H9 (cell line): ENCODE data around the gene SEC16B. TPM values are rescaled to one million over a fixed set of nuclear protein-coding genes. Genes with fewer than 3 reads are reported as not detected.

Experiments used
- DNase-seq: peaks from one replicate; pipeline ENCODE4 v3.0.0-alpha.2; 2017
- H2AFZ ChIP-seq: one replicate; pipeline ENCODE4 v1.6.1; 2013; ENCODE audit warnings: mild to moderate bottlenecking, low read length, control low read depth, moderate library complexity
- H2AK5ac ChIP-seq: 2 replicates; pipeline ENCODE4 v1.6.1; 2013; ENCODE audit warnings: low read length, control low read depth, mixed read lengths; ENCODE audit not compliant: insufficient read length
- H2BK120ac ChIP-seq: one replicate; pipeline ENCODE4 v1.6.1; 2013; ENCODE audit warnings: low read depth, mild to moderate bottlenecking, low read length, control low read depth, inconsistent platforms; ENCODE audit not compliant: poor library complexity, severe bottlenecking
- H2BK12ac ChIP-seq: 2 replicates; pipeline ENCODE4 v1.6.1; 2013; ENCODE audit warnings: low read length, control low read depth, mixed read lengths, low read depth; ENCODE audit not compliant: insufficient read length
- H2BK15ac ChIP-seq: 2 replicates; pipeline ENCODE4 v1.6.1; 2013; ENCODE audit warnings: low read depth, low read length, control low read depth
- H2BK20ac ChIP-seq: one replicate; pipeline ENCODE4 v1.6.1; 2013; ENCODE audit warnings: low read depth, mild to moderate bottlenecking, low read length, control low read depth, inconsistent platforms; ENCODE audit not compliant: poor library complexity, severe bottlenecking
- H2BK5ac ChIP-seq: 2 replicates; pipeline ENCODE4 v1.6.1; 2013; ENCODE audit warnings: low read length, control low read depth, mixed read lengths; ENCODE audit not compliant: insufficient read length
- H3K14ac ChIP-seq: 2 replicates; pipeline ENCODE4 v1.6.1; 2013; ENCODE audit warnings: low read length, control low read depth; ENCODE audit not compliant: insufficient read depth
- H3K18ac ChIP-seq: 2 replicates; pipeline ENCODE4 v1.6.1; 2013; ENCODE audit warnings: low read depth, mild to moderate bottlenecking, mixed read lengths, low read length, control low read depth; ENCODE audit not compliant: insufficient read length
- H3K23ac ChIP-seq: 2 replicates; pipeline ENCODE4 v1.6.1; 2013; ENCODE audit warnings: low read length, control low read depth, mixed read lengths, low read depth; ENCODE audit not compliant: insufficient read length
- H3K23me2 ChIP-seq: 2 replicates; pipeline ENCODE4 v1.6.1; 2013; ENCODE audit warnings: low read depth, mild to moderate bottlenecking, mixed read lengths, low read length, control low read depth; ENCODE audit not compliant: insufficient read length, poor library complexity, severe bottlenecking
- H3K27ac ChIP-seq: 2 replicates; pipeline ENCODE4 v1.5.1; 2013; ENCODE audit warnings: low read length, control low read depth, mixed read lengths, low read depth; ENCODE audit not compliant: insufficient read length
- H3K27me3 ChIP-seq: 2 replicates; pipeline ENCODE4 v1.6.1; 2013; ENCODE audit warnings: low read length, control low read depth, inconsistent platforms; ENCODE audit not compliant: insufficient read depth
- H3K4ac ChIP-seq: 2 replicates; pipeline ENCODE4 v1.6.1; 2013; ENCODE audit warnings: low read depth, mild to moderate bottlenecking, control low read depth, inconsistent platforms, low read length, moderate library complexity
- H3K4me1 ChIP-seq: 2 replicates; pipeline ENCODE4 v1.6.1; 2013; ENCODE audit warnings: low read length, control low read depth, inconsistent platforms; ENCODE audit not compliant: insufficient read depth
- H3K4me2 ChIP-seq: 2 replicates; pipeline ENCODE4 v1.6.1; 2013; ENCODE audit warnings: low read length, control low read depth, mixed read lengths; ENCODE audit not compliant: insufficient read length, insufficient read depth
- H3K56ac ChIP-seq: 2 replicates; pipeline ENCODE4 v1.6.1; 2013; ENCODE audit warnings: low read depth, mild to moderate bottlenecking, mixed read lengths, low read length, control low read depth; ENCODE audit not compliant: insufficient read length
- H3K79me1 ChIP-seq: 2 replicates; pipeline ENCODE4 v1.6.1; 2013; ENCODE audit warnings: low read depth, mild to moderate bottlenecking, moderate library complexity, low read length, control low read depth, inconsistent platforms; ENCODE audit not compliant: insufficient read depth, poor library complexity, severe bottlenecking
- H3K79me2 ChIP-seq: 2 replicates; pipeline ENCODE4 v1.6.1; 2013; ENCODE audit warnings: low read length, control low read depth, inconsistent platforms; ENCODE audit not compliant: insufficient read depth
- H3K9ac ChIP-seq: 2 replicates; pipeline ENCODE4 v1.6.1; 2013; ENCODE audit warnings: low read length, control low read depth, mixed read lengths; ENCODE audit not compliant: insufficient read length; ENCODE audit errors: extremely low read depth
- H3K9me3 ChIP-seq: one replicate; pipeline ENCODE4 v1.6.1; 2013; ENCODE audit warnings: low read depth, low read length, inconsistent platforms; ENCODE audit not compliant: control insufficient read depth
- H3T11ph ChIP-seq: one replicate; pipeline ENCODE4 v1.6.1; 2013; ENCODE audit warnings: mild to moderate bottlenecking, low read length, control low read depth, inconsistent platforms
- H4K20me1 ChIP-seq: one replicate; pipeline ENCODE4 v1.6.1; 2013; ENCODE audit not compliant: control insufficient read depth, insufficient read length, insufficient read depth
- H4K5ac ChIP-seq: 2 replicates; pipeline ENCODE4 v1.6.1; 2013; ENCODE audit warnings: low read depth, mild to moderate bottlenecking, mixed read lengths, low read length, control low read depth; ENCODE audit not compliant: insufficient read length
- H4K8ac ChIP-seq: replicated peaks from 2 replicates; pipeline ENCODE4 v1.6.1; 2013; ENCODE audit warnings: low read length, control low read depth, mixed read lengths, low read depth; ENCODE audit not compliant: insufficient read length
- H4K91ac ChIP-seq: 2 replicates; pipeline ENCODE4 v1.6.1; 2013; ENCODE audit warnings: low read depth, mild to moderate bottlenecking, moderate library complexity, mixed read lengths, low read length, control low read depth; ENCODE audit not compliant: insufficient read length
- H3K27ac Mint-ChIP-seq, 3 experiments: 2 replicates in 2 of 3; 3 replicates in 1 of 3; pipeline ENCODE4 v1.8.0; 2020 to 2021; ENCODE audit warnings: mixed read lengths in 3 of 3, mild to moderate bottlenecking in 1 of 3, moderate library complexity in 1 of 3
- H3K27me3 Mint-ChIP-seq: 2 replicates; pipeline ENCODE4 v1.8.0; 2021; ENCODE audit warnings: low read depth, mild to moderate bottlenecking, moderate library complexity, mixed read lengths
- H3K36me3 Mint-ChIP-seq, 3 experiments: 2 replicates in 2 of 3; 3 replicates in 1 of 3; pipeline ENCODE4 v1.8.0; 2020 to 2021; ENCODE audit warnings: low read depth in 3 of 3, mixed read lengths in 3 of 3; ENCODE audit not compliant: insufficient read depth in 1 of 3
- H3K4me1 Mint-ChIP-seq, 2 experiments: 2 replicates each; pipeline ENCODE4 v1.8.0; 2020; ENCODE audit warnings: mixed read lengths in 2 of 2
- H3K4me3 Mint-ChIP-seq, 2 experiments: 2 replicates in 1 of 2; 3 replicates in 1 of 2; pipeline ENCODE4 v1.8.0; 2020 to 2021; ENCODE audit warnings: mild to moderate bottlenecking in 2 of 2, mixed read lengths in 2 of 2, moderate library complexity in 1 of 2
- H3K9me3 Mint-ChIP-seq, 2 experiments: 2 replicates in 1 of 2; 3 replicates in 1 of 2; pipeline ENCODE4 v1.8.0; 2020; ENCODE audit warnings: mild to moderate bottlenecking in 2 of 2, mixed read lengths in 2 of 2, moderate library complexity in 1 of 2
- WGBS: extraction: QIAGEN DNeasy Blood & Tissue Kit; methylation state at CpG from one replicate; pipeline ENCODE4 v1.1.7; 2013; ENCODE audit warnings: missing lambda C conversion rate, low lambda C conversion rate, mixed read lengths; ENCODE audit not compliant: insufficient read length; ENCODE audit errors: extremely low coverage; 5-methylcytosine and 5-hydroxymethylcytosine counted together
- total RNA-seq: library from RNA; stranded (reverse); gene quantifications from 2 replicates; pipeline ENCODE4 v1.2.1, GENCODE V29; 2021
- TF ChIP-seq, protein P1 (sequence below): fragments of 200-600 bp; sonication (generic); conservative IDR thresholded peaks from 3 replicates; pipeline ENCODE4 v1.8.0; 2021; ENCODE audit warnings: antibody characterized with exemption, mild to moderate bottlenecking

Gene SEC16B
- total RNA-seq, 1 experiment from 2014 or later = 0.83 TPM

DNA sequence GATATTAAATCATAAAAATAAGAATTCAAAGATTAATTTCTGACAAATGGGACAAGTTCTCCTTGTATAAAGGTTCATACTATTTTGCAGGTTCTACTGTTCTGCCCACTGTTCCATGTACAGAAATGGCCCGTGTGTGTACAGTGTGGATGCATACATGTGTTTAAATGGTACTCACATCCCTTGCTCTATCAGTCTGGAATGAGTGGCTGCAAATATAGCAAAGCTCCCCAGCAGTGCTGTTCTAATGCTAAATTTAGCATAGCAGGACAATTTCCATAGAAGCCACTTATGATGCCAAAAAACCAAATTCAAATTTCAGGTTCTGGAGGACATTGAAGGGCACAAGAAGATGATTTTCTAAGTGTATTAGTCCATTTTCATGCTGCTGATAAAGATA lies 9.4 kb upstream of the SEC16B start:
- Histone ChIP-seq H3K27ac (no peak overlapping the region), H3T11ph (no peak overlapping the region), H2AK5ac (no peak overlapping the region), H4K8ac (no peak overlapping the region), H3K23ac (no peak overlapping the region), H4K20me1 (no peaks in the 10 kb centered on the region), H3K4me1 (no peaks in the 10 kb centered on the region), H3K79me1 (no peaks in the 10 kb centered on the region), H3K4me2 (no peak overlapping the region), H3K79me2 (no peaks in the 10 kb centered on the region), H4K91ac (no peak overlapping the region), H3K18ac (no peak overlapping the region), H3K56ac (no peak overlapping the region), H2BK20ac (no peak overlapping the region), H3K14ac (no peak overlapping the region), H2BK12ac (no peak overlapping the region), H2AFZ (no peak overlapping the region), H2BK120ac (no peak overlapping the region), H3K23me2 (no peaks in the 10 kb centered on the region), H3K9ac (no peak overlapping the region), H3K4ac (no peak overlapping the region), H2BK5ac (no peak overlapping the region), H3K27me3 (no peaks in the 10 kb centered on the region), H2BK15ac (no peak overlapping the region), H3K9me3 (no peaks in the 10 kb centered on the region), H4K5ac (no peak overlapping the region)
- Mint-ChIP-seq H3K36me3 (no peaks in the 10 kb centered on the region), H3K4me1 (peaks cover 2 to 6% of the 10 kb centered on the region in 2 experiments), H3K9me3 (no peaks in the 10 kb centered on the region), H3K27me3 (no peaks in the 10 kb centered on the region; the same call in 1 of the 2 replicates), H3K4me3 (no peak overlapping the region), H3K27ac (no peak overlapping the region)
- TF ChIP-seq, protein P1, sequence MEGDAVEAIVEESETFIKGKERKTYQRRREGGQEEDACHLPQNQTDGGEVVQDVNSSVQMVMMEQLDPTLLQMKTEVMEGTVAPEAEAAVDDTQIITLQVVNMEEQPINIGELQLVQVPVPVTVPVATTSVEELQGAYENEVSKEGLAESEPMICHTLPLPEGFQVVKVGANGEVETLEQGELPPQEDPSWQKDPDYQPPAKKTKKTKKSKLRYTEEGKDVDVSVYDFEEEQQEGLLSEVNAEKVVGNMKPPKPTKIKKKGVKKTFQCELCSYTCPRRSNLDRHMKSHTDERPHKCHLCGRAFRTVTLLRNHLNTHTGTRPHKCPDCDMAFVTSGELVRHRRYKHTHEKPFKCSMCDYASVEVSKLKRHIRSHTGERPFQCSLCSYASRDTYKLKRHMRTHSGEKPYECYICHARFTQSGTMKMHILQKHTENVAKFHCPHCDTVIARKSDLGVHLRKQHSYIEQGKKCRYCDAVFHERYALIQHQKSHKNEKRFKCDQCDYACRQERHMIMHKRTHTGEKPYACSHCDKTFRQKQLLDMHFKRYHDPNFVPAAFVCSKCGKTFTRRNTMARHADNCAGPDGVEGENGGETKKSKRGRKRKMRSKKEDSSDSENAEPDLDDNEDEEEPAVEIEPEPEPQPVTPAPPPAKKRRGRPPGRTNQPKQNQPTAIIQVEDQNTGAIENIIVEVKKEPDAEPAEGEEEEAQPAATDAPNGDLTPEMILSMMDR = no peak
- no peak for DNase-seq
- WGBS = no CpG with 5 or more reads among the region's 1 CpG
